Stomach (tissue), 9 donors: ENCODE data around the gene SLC22A5. TPM values are rescaled to one million over a fixed set of nuclear protein-coding genes. Genes with fewer than 3 reads are reported as not detected.
A peak's percentile ranks its signal among the peaks of the same experiment; 100 is the strongest.
"Not testable (repeated sequence)": the region's sequence is repeated elsewhere in the genome, so short reads cannot be mapped to it uniquely, and the experiment has no call there.

Experiments used
- DNase-seq, 2 donors: peaks; one replicate each; pipeline versions ENCODE4 v3.0.0 to v3.0.0-alpha.2; 2013 to 2019
- H3K27ac ChIP-seq, 5 donors: fragments of 200-600 bp in 4 of 5; sonication (generic) in 4 of 5; one replicate each; pipeline ENCODE4 v1.5.1; 2013 to 2019; ENCODE audit warnings: mild to moderate bottlenecking in 1 of 5, moderate library complexity in 1 of 5
- H3K27me3 ChIP-seq, 3 donors: fragments of 200-600 bp; sonication (generic); one replicate each; pipeline ENCODE4 v1.5.1; 2017 to 2019; ENCODE audit warnings: mixed run types in 1 of 3
- H3K36me3 ChIP-seq, 4 donors: fragments of 200-600 bp; sonication (generic); 1 replicate in 3 of 4; 2 replicates in 1 of 4; pipeline ENCODE4 v1.5.1; 2016 to 2019
- H3K4me1 ChIP-seq, 4 donors: fragments of 200-600 bp; sonication (generic); one replicate each; pipeline ENCODE4 v1.5.1; 2016 to 2019
- H3K4me3 ChIP-seq, 4 donors: fragments of 200-600 bp; sonication (generic) in 3 of 4; one replicate each; pipeline ENCODE4 v1.5.1; 2016 to 2019; ENCODE audit warnings: mild to moderate bottlenecking in 1 of 4
- H3K9me3 ChIP-seq, 4 donors: fragments of 200-600 bp; sonication (generic); one replicate each; pipeline ENCODE4 v1.5.1; 2016 to 2019
- CTCF ChIP-seq, 7 experiments: fragments of 450-650 bp in 4 of 7; fragments of 200-600 bp in 3 of 7; sonication (generic) in 3 of 7; IDR thresholded peaks; one replicate each; pipeline ENCODE4 v1.5.1; 2016 to 2019; ENCODE audit warnings: antibody characterized with exemption in 7 of 7, control low read depth in 2 of 7, mild to moderate bottlenecking in 1 of 7
- EP300 ChIP-seq: sonication (generic); formaldehyde crosslinking; IDR thresholded peaks from one replicate; pipeline ENCODE4 v1.6.1; 2017; ENCODE audit warnings: antibody characterized with exemption
- POLR2A ChIP-seq, 4 donors: fragments of 450-650 bp; IDR thresholded peaks; one replicate each; pipeline ENCODE4 v1.6.1; 2016; ENCODE audit warnings: antibody characterized with exemption in 4 of 4, control low read depth in 2 of 4, mild to moderate bottlenecking in 1 of 4, moderate library complexity in 1 of 4
- POLR2AphosphoS5 ChIP-seq, 3 donors: sonication (generic); formaldehyde crosslinking; IDR thresholded peaks; one replicate each; pipeline ENCODE4 v1.6.1; 2016; ENCODE audit warnings: antibody characterized with exemption in 3 of 3
- WGBS, 5 donors: extraction: QIAGEN DNeasy Blood & Tissue Kit in 3 of 5; methylation state at CpG; one replicate each; pipeline versions ENCODE4 v1.1.5 to v1.1.7; 2013 to 2018; 5-methylcytosine and 5-hydroxymethylcytosine counted together
- intact Hi-C: fragments of 100-400 bp; cut with DNase I; formaldehyde crosslinking; loops from one replicate; pipeline ENCODE4 v1.15.1; 2023; ENCODE audit warnings: low total_unique reads
- polyA plus RNA-seq, 3 donors: library from polyadenylated mRNA; stranded (reverse); fragments of 200-250 nt; gene quantifications; one replicate each; pipeline ENCODE4 v1.2.3, GENCODE V29; 2013
- total RNA-seq, 5 donors: library from RNA; depleted of rRNA; stranded (reverse); fragments of >200 nt; gene quantifications; one replicate each; pipeline versions ENCODE4 v1.1.0 to v1.2.3, GENCODE V29; 2014 to 2016
- donor health status: healthy with polysubstance abuse.
- donor health status: Bipolar disorder and iron deficiency.
- donor health status: healthy.

The SLC22A5 gene
- total and polyA plus RNA-seq, 8 donors, result 2.1 to 46.1 (median 15.5) TPM

DNA sequence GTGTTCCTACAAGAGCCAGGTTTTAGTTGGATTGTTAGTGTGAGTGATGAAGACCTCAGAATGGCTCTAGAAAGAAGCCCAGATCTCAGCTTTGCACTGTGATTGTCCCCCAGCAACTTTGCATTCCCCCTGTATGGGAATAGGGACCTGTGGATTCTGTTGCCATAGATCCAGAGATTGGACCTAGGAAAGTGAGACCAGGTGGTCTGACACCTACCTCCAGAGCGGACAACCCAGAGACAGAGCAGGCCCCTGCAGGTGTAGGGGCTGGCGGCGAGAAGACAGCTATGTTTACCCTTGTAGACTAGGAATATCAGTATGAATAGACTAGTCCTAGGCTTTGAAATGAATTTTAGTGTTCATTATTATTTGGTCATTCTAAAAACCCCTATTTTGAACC lies 67.4 kb downstream of the SLC22A5 start:
- no peak for DNase-seq
- intact Hi-C loops, result no loop called here
- 86 to 96% (median 94%) methylated on average over 3 of the region's 3 CpGs for WGBS, 5 donors
- no peaks in the 10 kb centered on the region for H3K9me3 ChIP-seq
- TF ChIP-seq POLR2AphosphoS5 (IDR thresholded peaks at IDR 0.05) (no peak), POLR2A (IDR thresholded peaks at IDR 0.05) (no peak), CTCF (IDR thresholded peaks at IDR 0.05) (no peak), EP300 (no peak)
- no peaks in the 10 kb centered on the region for H3K27me3 ChIP-seq
- peaks cover 0 to 3% (median 0%) of the 10 kb centered on the region in 4 donors for H3K36me3 ChIP-seq
- H3K4me1 ChIP-seq, result peaks cover 57 to 91% (median 79%) of the 10 kb centered on the region in 4 donors
- H3K27ac ChIP-seq, result peak overlapping the region in 4 of 5 donors; percentile 62 to 84 (median 80)
- H3K4me3 ChIP-seq, result no peak overlapping the region

DNA sequence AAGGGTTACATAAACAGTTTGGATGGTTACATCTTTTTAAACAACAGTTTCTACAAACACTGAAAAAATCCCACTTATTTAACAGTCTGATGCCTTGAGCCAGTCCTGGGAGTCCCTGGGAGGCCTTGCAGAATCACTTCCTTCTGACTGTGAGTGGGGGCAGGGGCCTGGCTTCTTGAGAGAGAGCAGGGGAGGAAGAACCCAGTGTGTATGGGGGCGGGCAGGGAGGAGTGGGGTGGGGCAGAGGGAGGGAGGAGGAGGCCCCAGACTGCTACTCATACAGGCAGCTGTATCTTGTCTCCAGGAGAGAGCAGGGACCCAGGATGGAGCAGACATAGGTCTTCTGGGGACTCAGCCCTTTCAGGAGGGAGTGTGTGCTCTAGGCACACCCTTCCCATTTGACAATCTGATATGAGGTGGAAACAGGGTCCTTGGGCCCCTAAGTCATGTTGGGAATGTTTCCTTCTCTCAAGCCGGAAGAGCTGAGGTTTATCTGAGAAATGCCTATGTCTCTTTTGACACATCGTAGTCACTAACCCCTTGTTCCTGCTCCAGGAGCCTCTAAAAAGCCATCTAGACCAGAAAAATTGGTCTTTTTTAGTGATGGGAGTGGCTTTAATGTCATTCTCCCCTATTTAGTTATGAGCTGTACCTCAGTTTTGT lies 68.2 kb downstream of the SLC22A5 start:
- TF ChIP-seq EP300 (no peak), POLR2AphosphoS5 (IDR thresholded peaks at IDR 0.05) (peak in 1 of 3 donors; percentile 25), POLR2A (IDR thresholded peaks at IDR 0.05) (no peak), CTCF (IDR thresholded peaks at IDR 0.05) (no peak)
- peak; percentile 63 to 91 for DNase-seq
- peaks cover 57 to 90% (median 72%) of the 10 kb centered on the region in 4 donors for H3K4me1 ChIP-seq
- no peaks in the 10 kb centered on the region for H3K27me3 ChIP-seq
- no peaks in the 10 kb centered on the region for H3K36me3 ChIP-seq
- no peaks in the 10 kb centered on the region for H3K9me3 ChIP-seq
- intact Hi-C loops, result no loop called here
- H3K27ac ChIP-seq, result peak overlapping the region; percentile 62 to 84 (median 80)
- no peak overlapping the region for H3K4me3 ChIP-seq
- 32 to 59% (median 45%) methylated on average over 3 of the region's 3 CpGs for WGBS, 5 donors

- WGBS, 5 donors, result 93 to 97% (median 96%) methylated on average over 3 of the region's 3 CpGs
- H3K36me3 ChIP-seq, H3K9me3 ChIP-seq, DNase-seq, intact Hi-C loops, H3K27me3 ChIP-seq, H3K4me3 ChIP-seq: not testable (repeated sequence)
- Histone ChIP-seq H3K27ac (peak overlapping the region in 4 of 5 donors; percentile 62 to 84 (median 80)), H3K4me1 (peaks cover 57 to 95% (median 70%) of the 10 kb centered on the region in 4 donors)
Observed at GRCh38 chr5:132438267-132438645, 68.7 kb downstream of the SLC22A5 start.

GRCh38 chr5:132438917-132439316 lies 69.4 kb downstream of the SLC22A5 start:
- Histone ChIP-seq H3K4me3 (no peak overlapping the region), H3K4me1 (peaks cover 55 to 97% (median 67%) of the 10 kb centered on the region in 4 donors), H3K27ac (peak overlapping the region; percentile 62 to 84 (median 80)), H3K9me3 (no peaks in the 10 kb centered on the region), H3K36me3 (peaks cover 0 to 4% (median 0%) of the 10 kb centered on the region in 4 donors), H3K27me3 (no peaks in the 10 kb centered on the region)
- no peak for DNase-seq
- TF ChIP-seq EP300, result no peak
- no peak for TF ChIP-seq POLR2A (IDR thresholded peaks at IDR 0.05)
- no peak for TF ChIP-seq POLR2AphosphoS5 (IDR thresholded peaks at IDR 0.05)
- TF ChIP-seq CTCF (IDR thresholded peaks at IDR 0.05), result no peak
- 65 to 82% (median 71%) methylated on average over 4 of the region's 4 CpGs for WGBS, 5 donors
- intact Hi-C loops, result no loop called here

DNA sequence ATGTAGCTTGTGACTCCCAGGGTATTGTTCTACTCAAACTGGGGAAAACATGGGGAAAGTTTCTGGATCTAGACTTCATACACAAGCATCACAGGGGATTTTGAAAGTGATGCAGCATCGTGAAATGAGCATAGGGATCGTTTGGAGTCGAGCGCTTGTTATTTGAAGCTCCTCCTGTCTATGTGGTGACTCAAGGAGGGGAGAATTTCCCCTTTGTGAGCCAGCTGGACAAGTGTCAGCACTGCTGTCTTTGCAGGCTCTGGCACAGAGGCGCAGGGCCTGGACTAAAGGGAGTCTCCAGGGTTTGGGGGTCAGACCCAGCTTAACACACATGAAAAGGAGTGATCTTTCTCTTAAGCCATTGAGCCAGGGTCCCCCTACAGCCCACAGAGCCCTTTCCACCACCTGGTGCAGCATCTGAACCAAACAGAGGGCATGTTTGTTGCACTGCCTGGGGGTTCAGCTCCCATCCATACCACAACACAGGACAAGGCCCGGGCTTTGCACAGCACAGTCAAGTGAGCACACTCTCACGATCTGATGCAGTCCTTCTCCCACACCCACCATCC lies 70.1 kb downstream of the SLC22A5 start:
- WGBS, 5 donors, result 50 to 74% (median 55%) methylated on average over 7 of the region's 7 CpGs
- Histone ChIP-seq H3K9me3 (no peaks in the 10 kb centered on the region), H3K4me1 (peaks cover 48 to 97% (median 67%) of the 10 kb centered on the region in 4 donors), H3K27ac (peak overlapping the region in 4 of 5 donors; percentile 62 to 84 (median 80)), H3K36me3 (peaks cover 0 to 7% (median 0%) of the 10 kb centered on the region in 4 donors), H3K4me3 (no peak overlapping the region), H3K27me3 (no peaks in the 10 kb centered on the region)
- DNase-seq, result peak in 1 of 2 donors; percentile 90
- no peak for TF ChIP-seq POLR2A (IDR thresholded peaks at IDR 0.05)
- TF ChIP-seq EP300, result no peak
- peak in 1 of 3 donors; percentile 55 for TF ChIP-seq POLR2AphosphoS5 (IDR thresholded peaks at IDR 0.05)
- TF ChIP-seq CTCF (IDR thresholded peaks at IDR 0.05), result no peak
- intact Hi-C loops, result no loop called here
